Measurements from ENCODE around the gene TSPAN9. TPM values are rescaled to one million over a fixed set of nuclear protein-coding genes. Genes with fewer than 3 reads are reported as not detected.
A peak's percentile ranks its signal among the peaks of the same experiment; 100 is the strongest.

TSPAN9 gene
- total RNA-seq, 1 donor from 2014 or later: 31.7 TPM

GRCh38 chr12:3213188-3213587 is 136.0 kb downstream of the TSPAN9 start:
- peaks cover 11% of the 10 kb centered on the region for H3K27me3 Mint-ChIP-seq
- peak overlapping the region; percentile 13 for H3K27ac Mint-ChIP-seq
- peaks cover 29% of the 10 kb centered on the region for H3K4me1 Mint-ChIP-seq (ENCODE audit: unreplicated experiment)

DNA sequence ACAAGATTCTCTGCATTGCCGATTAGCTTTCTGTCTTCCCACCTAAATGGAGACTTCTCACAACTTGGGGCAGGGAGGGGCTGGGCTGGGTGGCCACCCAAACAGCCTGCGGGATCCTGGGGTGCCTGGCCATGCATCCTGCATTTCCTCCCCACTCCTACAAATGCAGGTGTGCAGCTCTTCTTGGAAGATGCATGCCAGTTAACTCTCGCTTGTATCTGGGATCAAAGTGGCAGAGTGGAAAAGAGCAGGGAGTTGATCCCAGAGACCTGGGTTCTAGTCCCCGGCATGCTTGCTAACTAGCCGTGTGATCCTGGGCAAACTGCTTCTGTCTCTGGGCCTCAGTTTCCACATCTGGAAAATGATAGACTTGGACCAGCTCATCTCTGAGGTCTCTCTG is 136.6 kb downstream of the TSPAN9 start:
- H3K36me3 Mint-ChIP-seq: peaks cover 9% of the 10 kb centered on the region
- H3K4me3 Mint-ChIP-seq: no peak overlapping the region
- TF ChIP-seq, protein P1, sequence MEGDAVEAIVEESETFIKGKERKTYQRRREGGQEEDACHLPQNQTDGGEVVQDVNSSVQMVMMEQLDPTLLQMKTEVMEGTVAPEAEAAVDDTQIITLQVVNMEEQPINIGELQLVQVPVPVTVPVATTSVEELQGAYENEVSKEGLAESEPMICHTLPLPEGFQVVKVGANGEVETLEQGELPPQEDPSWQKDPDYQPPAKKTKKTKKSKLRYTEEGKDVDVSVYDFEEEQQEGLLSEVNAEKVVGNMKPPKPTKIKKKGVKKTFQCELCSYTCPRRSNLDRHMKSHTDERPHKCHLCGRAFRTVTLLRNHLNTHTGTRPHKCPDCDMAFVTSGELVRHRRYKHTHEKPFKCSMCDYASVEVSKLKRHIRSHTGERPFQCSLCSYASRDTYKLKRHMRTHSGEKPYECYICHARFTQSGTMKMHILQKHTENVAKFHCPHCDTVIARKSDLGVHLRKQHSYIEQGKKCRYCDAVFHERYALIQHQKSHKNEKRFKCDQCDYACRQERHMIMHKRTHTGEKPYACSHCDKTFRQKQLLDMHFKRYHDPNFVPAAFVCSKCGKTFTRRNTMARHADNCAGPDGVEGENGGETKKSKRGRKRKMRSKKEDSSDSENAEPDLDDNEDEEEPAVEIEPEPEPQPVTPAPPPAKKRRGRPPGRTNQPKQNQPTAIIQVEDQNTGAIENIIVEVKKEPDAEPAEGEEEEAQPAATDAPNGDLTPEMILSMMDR (conservative IDR thresholded peaks at IDR 0.05): no peak
- H3K4me1 Mint-ChIP-seq (ENCODE audit: unreplicated experiment): peaks cover 35% of the 10 kb centered on the region
- H3K9me3 Mint-ChIP-seq: no peaks in the 10 kb centered on the region
- DNase-seq (ENCODE audit: extremely low spot score, unreplicated experiment): no peak
- no peak overlapping the region for H3K27ac Mint-ChIP-seq
- H3K27me3 Mint-ChIP-seq: peaks cover 11% of the 10 kb centered on the region

More at GRCh38 chr12:3213188-3213587, 136.0 kb downstream of the TSPAN9 start:
- H3K4me3 Mint-ChIP-seq: no peak overlapping the region
- TF ChIP-seq, protein P1 (conservative IDR thresholded peaks at IDR 0.05): no peak
- H3K9me3 Mint-ChIP-seq: no peaks in the 10 kb centered on the region
- no peak for DNase-seq (ENCODE audit: extremely low spot score, unreplicated experiment)
- H3K36me3 Mint-ChIP-seq: peaks cover 9% of the 10 kb centered on the region

DNA sequence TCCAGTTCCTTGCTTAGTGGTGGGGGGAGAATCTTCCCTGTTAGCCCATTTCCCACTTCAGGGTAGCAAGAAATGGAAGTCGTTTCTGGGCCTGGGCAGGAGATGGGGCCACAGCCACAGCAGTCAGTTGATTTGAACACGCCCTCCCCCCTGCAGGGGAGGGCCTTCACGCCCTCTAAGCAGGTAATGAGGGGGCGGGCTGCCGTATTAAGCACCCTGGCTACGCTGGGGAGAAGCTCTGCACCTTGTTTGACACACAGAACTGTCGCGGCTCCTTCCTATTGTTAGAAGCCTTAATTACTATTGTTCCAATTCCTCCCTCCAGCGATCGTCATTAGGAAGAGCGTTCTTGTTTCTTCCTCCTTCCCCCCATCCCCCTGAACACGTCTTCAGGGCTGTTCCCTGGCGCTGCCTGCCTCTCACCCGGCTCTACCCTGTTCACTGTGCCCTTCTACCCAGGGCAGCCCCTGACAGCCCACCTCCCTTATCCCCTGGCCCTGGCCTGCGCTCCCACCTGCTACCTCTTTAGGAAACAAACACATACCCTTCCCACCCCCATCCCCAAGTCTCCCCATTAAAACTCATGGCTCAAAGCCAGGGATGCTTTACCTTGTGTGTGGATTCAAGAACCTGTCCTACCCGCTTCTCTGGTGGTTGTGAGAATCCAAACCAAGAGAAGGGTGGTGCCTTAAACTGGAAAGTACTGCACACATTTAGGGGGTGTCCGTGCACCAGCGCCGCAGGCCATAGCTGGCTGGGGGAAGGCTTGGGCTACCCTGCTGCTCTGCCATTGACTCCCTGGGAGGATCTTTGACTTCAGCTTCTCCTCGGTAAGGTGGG is 137.6 kb downstream of the TSPAN9 start:
- H3K27ac Mint-ChIP-seq: peak overlapping the region; percentile 75
- H3K9me3 Mint-ChIP-seq: no peaks in the 10 kb centered on the region
- peak overlapping the region; percentile 51 for H3K4me3 Mint-ChIP-seq
- DNase-seq (ENCODE audit: extremely low spot score, unreplicated experiment): no peak
- H3K36me3 Mint-ChIP-seq: peaks cover 9% of the 10 kb centered on the region
- peaks cover 36% of the 10 kb centered on the region for H3K4me1 Mint-ChIP-seq (ENCODE audit: unreplicated experiment)
- peaks cover 14% of the 10 kb centered on the region for H3K27me3 Mint-ChIP-seq
- TF ChIP-seq, protein P1 (conservative IDR thresholded peaks at IDR 0.05): no peak

DNA sequence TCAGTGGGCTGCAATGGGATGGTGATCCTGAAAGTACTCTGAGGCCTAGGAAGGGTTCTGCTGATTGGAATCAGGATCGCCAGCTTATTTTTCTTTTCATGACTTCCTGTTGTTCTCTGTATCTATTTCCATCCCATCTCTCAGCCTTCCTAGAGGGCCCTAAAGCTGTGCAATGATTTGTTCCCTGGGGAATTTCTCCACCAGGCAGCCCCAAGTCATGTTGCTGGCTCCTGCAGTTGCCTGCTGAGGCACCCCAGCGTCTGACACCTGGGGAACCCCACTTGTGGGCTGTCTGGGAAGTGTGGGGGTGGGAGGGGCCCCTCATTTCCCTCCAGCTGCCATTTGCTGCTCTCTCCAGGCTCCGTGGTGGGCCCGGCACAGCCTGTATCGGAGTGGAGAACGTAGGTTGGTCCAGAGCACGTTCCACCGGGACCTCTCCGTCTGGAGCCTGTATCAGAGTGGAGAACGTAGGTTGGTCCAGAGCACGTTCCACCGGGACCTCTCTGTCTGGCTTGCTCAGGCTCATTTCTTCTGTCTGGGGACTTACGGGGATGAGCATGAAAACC is 138.3 kb downstream of the TSPAN9 start:
- Mint-ChIP-seq H3K4me3 (no peak overlapping the region), H3K4me1 (ENCODE audit: unreplicated experiment) (peaks cover 36% of the 10 kb centered on the region), H3K9me3 (no peaks in the 10 kb centered on the region), H3K27me3 (peaks cover 14% of the 10 kb centered on the region), H3K27ac (peak overlapping the region; percentile 75), H3K36me3 (peaks cover 6% of the 10 kb centered on the region)
- no peak for DNase-seq (ENCODE audit: extremely low spot score, unreplicated experiment)
- TF ChIP-seq, protein P1 (conservative IDR thresholded peaks at IDR 0.05): no peak

GRCh38 chr12:3216097-3216496 is 138.9 kb downstream of the TSPAN9 start:
- H3K36me3 Mint-ChIP-seq: peaks cover 6% of the 10 kb centered on the region
- peaks cover 17% of the 10 kb centered on the region for H3K27me3 Mint-ChIP-seq
- peaks cover 36% of the 10 kb centered on the region for H3K4me1 Mint-ChIP-seq (ENCODE audit: unreplicated experiment)
- DNase-seq (ENCODE audit: extremely low spot score, unreplicated experiment): no peak
- TF ChIP-seq, protein P1 (conservative IDR thresholded peaks at IDR 0.05): no peak
- no peak overlapping the region for H3K27ac Mint-ChIP-seq
- no peak overlapping the region for H3K4me3 Mint-ChIP-seq
- H3K9me3 Mint-ChIP-seq: no peaks in the 10 kb centered on the region

Data from type B pancreatic cell (in vitro differentiated cells).